Measurements from ENCODE around the gene PUS7L.

GRCh38 chr12:43797561-43798217 is 39.1 kb upstream of the PUS7L start:
- TF ChIP-seq EZH2 (IDR thresholded peaks at IDR 0.05; ENCODE audit: borderline replicate concordance, insufficient read depth, low read length, poor library complexity, severe bottlenecking) (no peak), CTCF (IDR thresholded peaks at IDR 0.05; ENCODE audit: poor library complexity, severe bottlenecking) (no peak), RAD21 (conservative IDR thresholded peaks at IDR 0.05) (no peak), REST (IDR thresholded peaks at IDR 0.05; ENCODE audit: borderline replicate concordance) (no peak), EP300 (conservative IDR thresholded peaks at IDR 0.05; ENCODE audit: poor library complexity, severe bottlenecking) (no peak)
